K562 (cell line): ENCODE measurements around the gene PAAF1. TPM values are rescaled to one million over a fixed set of nuclear protein-coding genes. Genes with fewer than 3 reads are reported as not detected.

Source experiments
- CCAR2 ChIP-seq: fragments of 200-400 bp; formaldehyde crosslinking; IDR thresholded peaks from 2 replicates; pipeline ENCODE4 v1.6.1; 2017; ENCODE audit warnings: mild to moderate bottlenecking, low read depth, low read length
- CHD2 ChIP-seq: IDR thresholded peaks from 2 replicates; pipeline ENCODE4 v1.6.1; 2011; ENCODE audit warnings: low read depth, low read length
- ESRRB ChIP-seq: fragments of 250-450 bp; sonication (Bioruptor Pico); IDR thresholded peaks from 2 replicates; pipeline ENCODE4 v1.5.0; 2020; ENCODE audit warnings: mild to moderate bottlenecking, moderate library complexity, borderline replicate concordance
- GTF2E2 ChIP-seq: fragments of 200-800 bp; sonication (Bioruptor generic); IDR thresholded peaks from 2 replicates; pipeline ENCODE4 v1.6.1; 2016; ENCODE audit warnings: missing genetic modification characterization, missing compliant biosample characterization
- HIVEP1 ChIP-seq: fragments of 250-450 bp; sonication (Bioruptor Pico); IDR thresholded peaks from 2 replicates; pipeline ENCODE4 v1.4.0; 2020; ENCODE audit warnings: mild to moderate bottlenecking
- KDM1A ChIP-seq, 2 experiments: fragments of 450-650 bp; IDR thresholded peaks; 2 replicates each; pipeline ENCODE4 v1.6.1; 2016; ENCODE audit warnings: mild to moderate bottlenecking in 2 of 2
- KDM5B ChIP-seq: fragments of 200-600 bp; sonication (generic); IDR thresholded peaks from 2 replicates; pipeline ENCODE4 v1.6.1; 2012; ENCODE audit warnings: low read depth, mild to moderate bottlenecking, moderate library complexity, low read length, control low read depth, inconsistent platforms; ENCODE audit not compliant: insufficient replicate concordance
- MED1 ChIP-seq: sonication (generic); formaldehyde crosslinking; IDR thresholded peaks from 2 replicates; pipeline ENCODE4 v1.8.1; 2023; ENCODE audit warnings: missing genetic modification reagents, borderline replicate concordance
- NCOA4 ChIP-seq: fragments of 450-650 bp; IDR thresholded peaks from 2 replicates; pipeline ENCODE4 v1.6.1; 2018; ENCODE audit warnings: mild to moderate bottlenecking; ENCODE audit not compliant: partially characterized antibody
- NUFIP1 ChIP-seq: fragments of 450-650 bp; IDR thresholded peaks from 2 replicates; pipeline ENCODE4 v1.6.1; 2018; ENCODE audit not compliant: partially characterized antibody
- SMARCA4 ChIP-seq: fragments of 450-650 bp; IDR thresholded peaks from 2 replicates; pipeline ENCODE4 v1.6.1; 2016
- SMC3 ChIP-seq: conservative IDR thresholded peaks from 2 replicates; pipeline ENCODE4 v1.6.1; 2011; ENCODE audit warnings: low read depth, low read length, improper control_type of control experiment; ENCODE audit not compliant: insufficient read depth
- SRSF9 ChIP-seq: fragments of 200-400 bp; formaldehyde crosslinking; IDR thresholded peaks from 2 replicates; pipeline ENCODE4 v1.6.1; 2017; ENCODE audit warnings: low read depth, low read length, borderline replicate concordance
- polyA plus RNA-seq, 8 experiments: library from polyadenylated mRNA; depleted of rRNA in 4 of 8; stranded (reverse) in 5 of 8; unstranded in 3 of 8; fragments of >200 nt; fragmentation: Nextera tagmentation in 2 of 8; fragmentation: Illumina TruSeq in 1 of 8; extraction: Ambion mirVana in 2 of 8; extraction: Trizol in 1 of 8; gene quantifications; 2 replicates each; pipeline versions ENCODE4 v1.2.1 to v1.2.3, GENCODE V29; 2011 to 2014; ENCODE audit warnings: inconsistent platforms in 1 of 8, missing spikeins in 1 of 8
- total RNA-seq, 7 experiments: library from RNA; depleted of rRNA in 6 of 7; stranded (reverse); fragments of >200 nt in 6 of 7; fragmentation: Illumina TruSeq in 2 of 7; extraction: Trizol in 2 of 7; gene quantifications; 2 replicates each; pipeline versions ENCODE4 v1.2.1 to v1.2.3, GENCODE V29; 2011 to 2021; ENCODE audit warnings: low replicate concordance in 1 of 7
- TF ChIP-seq, protein P1 (sequence below): fragments of 200-600 bp; sonication (generic); IDR thresholded peaks from one replicate; pipeline ENCODE4 v1.6.1; 2012; ENCODE audit warnings: mild to moderate bottlenecking, low read depth, low read length, inconsistent platforms
- TF ChIP-seq, protein P2 (sequence below): fragments of 250-450 bp; sonication (Bioruptor Pico); IDR thresholded peaks from 2 replicates; pipeline ENCODE4 v1.8.0; 2021; ENCODE audit warnings: moderate library complexity, mild to moderate bottlenecking, inconsistent platforms

PAAF1 gene
- total and polyA plus RNA-seq, 9 of the 15 experiments (the other 6 are each of a cell fraction or from before 2014, with no cell fraction given) = 13.5 to 78.6 (median 23.3) TPM

DNA sequence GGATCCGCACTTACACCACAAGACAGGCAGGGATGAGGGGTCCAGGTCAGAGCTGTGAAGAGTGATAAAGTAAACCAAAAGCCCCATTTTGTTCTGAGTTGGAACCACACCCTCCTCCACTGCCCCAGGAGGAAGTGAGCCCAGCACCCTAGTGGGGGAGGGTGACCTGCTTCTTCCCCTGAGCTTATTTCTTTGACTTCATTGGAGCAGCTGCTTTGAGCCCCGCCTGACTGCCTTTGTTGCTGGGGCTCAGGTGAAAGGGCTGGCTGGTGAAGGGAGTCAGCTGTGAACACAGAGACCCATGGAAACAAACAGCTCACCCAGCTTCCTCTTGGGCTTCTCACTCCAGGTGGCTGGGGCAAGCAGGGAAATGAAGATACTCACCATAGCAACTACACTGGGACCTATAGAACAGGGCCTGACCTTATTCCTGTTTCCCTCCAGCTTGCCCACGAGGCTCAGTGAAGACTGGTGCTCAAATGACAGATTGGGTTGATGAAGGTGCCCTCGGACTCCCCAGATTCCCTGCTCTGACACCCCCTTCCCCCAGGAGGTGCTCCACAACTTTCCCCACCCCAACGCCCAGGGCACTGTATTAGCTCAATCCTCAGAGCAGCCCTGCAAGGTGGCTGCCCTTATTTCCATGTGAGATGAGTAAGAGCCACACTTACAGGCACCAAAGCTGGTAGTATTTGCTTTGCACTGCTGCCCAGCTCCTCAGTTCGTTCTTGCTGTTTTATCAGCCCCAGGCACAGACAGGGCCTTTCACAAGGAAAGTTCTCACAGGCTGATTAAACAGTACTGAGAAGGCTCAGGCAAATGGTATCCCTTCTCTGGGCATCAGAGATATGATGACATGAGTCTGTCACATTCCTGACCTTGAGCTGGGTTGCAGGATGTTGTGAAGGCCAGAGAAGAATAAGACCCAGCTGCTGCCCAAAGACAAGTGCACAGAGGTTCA is 103.5 kb downstream of the PAAF1 start (continued):
- TF ChIP-seq, protein P1, sequence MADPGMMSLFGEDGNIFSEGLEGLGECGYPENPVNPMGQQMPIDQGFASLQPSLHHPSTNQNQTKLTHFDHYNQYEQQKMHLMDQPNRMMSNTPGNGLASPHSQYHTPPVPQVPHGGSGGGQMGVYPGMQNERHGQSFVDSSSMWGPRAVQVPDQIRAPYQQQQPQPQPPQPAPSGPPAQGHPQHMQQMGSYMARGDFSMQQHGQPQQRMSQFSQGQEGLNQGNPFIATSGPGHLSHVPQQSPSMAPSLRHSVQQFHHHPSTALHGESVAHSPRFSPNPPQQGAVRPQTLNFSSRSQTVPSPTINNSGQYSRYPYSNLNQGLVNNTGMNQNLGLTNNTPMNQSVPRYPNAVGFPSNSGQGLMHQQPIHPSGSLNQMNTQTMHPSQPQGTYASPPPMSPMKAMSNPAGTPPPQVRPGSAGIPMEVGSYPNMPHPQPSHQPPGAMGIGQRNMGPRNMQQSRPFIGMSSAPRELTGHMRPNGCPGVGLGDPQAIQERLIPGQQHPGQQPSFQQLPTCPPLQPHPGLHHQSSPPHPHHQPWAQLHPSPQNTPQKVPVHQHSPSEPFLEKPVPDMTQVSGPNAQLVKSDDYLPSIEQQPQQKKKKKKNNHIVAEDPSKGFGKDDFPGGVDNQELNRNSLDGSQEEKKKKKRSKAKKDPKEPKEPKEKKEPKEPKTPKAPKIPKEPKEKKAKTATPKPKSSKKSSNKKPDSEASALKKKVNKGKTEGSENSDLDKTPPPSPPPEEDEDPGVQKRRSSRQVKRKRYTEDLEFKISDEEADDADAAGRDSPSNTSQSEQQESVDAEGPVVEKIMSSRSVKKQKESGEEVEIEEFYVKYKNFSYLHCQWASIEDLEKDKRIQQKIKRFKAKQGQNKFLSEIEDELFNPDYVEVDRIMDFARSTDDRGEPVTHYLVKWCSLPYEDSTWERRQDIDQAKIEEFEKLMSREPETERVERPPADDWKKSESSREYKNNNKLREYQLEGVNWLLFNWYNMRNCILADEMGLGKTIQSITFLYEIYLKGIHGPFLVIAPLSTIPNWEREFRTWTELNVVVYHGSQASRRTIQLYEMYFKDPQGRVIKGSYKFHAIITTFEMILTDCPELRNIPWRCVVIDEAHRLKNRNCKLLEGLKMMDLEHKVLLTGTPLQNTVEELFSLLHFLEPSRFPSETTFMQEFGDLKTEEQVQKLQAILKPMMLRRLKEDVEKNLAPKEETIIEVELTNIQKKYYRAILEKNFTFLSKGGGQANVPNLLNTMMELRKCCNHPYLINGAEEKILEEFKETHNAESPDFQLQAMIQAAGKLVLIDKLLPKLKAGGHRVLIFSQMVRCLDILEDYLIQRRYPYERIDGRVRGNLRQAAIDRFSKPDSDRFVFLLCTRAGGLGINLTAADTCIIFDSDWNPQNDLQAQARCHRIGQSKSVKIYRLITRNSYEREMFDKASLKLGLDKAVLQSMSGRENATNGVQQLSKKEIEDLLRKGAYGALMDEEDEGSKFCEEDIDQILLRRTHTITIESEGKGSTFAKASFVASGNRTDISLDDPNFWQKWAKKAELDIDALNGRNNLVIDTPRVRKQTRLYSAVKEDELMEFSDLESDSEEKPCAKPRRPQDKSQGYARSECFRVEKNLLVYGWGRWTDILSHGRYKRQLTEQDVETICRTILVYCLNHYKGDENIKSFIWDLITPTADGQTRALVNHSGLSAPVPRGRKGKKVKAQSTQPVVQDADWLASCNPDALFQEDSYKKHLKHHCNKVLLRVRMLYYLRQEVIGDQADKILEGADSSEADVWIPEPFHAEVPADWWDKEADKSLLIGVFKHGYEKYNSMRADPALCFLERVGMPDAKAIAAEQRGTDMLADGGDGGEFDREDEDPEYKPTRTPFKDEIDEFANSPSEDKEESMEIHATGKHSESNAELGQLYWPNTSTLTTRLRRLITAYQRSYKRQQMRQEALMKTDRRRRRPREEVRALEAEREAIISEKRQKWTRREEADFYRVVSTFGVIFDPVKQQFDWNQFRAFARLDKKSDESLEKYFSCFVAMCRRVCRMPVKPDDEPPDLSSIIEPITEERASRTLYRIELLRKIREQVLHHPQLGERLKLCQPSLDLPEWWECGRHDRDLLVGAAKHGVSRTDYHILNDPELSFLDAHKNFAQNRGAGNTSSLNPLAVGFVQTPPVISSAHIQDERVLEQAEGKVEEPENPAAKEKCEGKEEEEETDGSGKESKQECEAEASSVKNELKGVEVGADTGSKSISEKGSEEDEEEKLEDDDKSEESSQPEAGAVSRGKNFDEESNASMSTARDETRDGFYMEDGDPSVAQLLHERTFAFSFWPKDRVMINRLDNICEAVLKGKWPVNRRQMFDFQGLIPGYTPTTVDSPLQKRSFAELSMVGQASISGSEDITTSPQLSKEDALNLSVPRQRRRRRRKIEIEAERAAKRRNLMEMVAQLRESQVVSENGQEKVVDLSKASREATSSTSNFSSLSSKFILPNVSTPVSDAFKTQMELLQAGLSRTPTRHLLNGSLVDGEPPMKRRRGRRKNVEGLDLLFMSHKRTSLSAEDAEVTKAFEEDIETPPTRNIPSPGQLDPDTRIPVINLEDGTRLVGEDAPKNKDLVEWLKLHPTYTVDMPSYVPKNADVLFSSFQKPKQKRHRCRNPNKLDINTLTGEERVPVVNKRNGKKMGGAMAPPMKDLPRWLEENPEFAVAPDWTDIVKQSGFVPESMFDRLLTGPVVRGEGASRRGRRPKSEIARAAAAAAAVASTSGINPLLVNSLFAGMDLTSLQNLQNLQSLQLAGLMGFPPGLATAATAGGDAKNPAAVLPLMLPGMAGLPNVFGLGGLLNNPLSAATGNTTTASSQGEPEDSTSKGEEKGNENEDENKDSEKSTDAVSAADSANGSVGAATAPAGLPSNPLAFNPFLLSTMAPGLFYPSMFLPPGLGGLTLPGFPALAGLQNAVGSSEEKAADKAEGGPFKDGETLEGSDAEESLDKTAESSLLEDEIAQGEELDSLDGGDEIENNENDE = no peak
- no peak for TF ChIP-seq SRSF9
- no peak for TF ChIP-seq GTF2E2 (tag)
- no peak for TF ChIP-seq SMC3
- TF ChIP-seq CCAR2 = no peak
- TF ChIP-seq, protein P2, sequence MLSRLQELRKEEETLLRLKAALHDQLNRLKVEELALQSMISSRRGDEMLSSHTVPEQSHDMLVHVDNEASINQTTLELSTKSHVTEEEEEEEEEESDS (CRISPR knock-in tag) = no peak
- TF ChIP-seq NCOA4 = no peak
- TF ChIP-seq ESRRB (CRISPR knock-in tag) = no peak
- no peak for TF ChIP-seq HIVEP1 (CRISPR knock-in tag)
- peak; percentile 15; the same call in 1 of the 2 replicates for TF ChIP-seq CHD2
- no peak for TF ChIP-seq KDM5B
- no peak for TF ChIP-seq MED1
- TF ChIP-seq SMARCA4 = 0 out of 2 replicates have a peak, but pooled peaks have one; percentile 27
- no peak; a peak in 1 of 4 replicates for TF ChIP-seq KDM1A (IDR thresholded peaks at IDR 0.05)
- no peak for TF ChIP-seq NUFIP1
